ENCODE measurements around the gene AFP.

AFP gene

GRCh38 chr4:73429118-73429517, 6.9 kb upstream of the AFP start:
- no peak overlapping the region for H3K4me3 ChIP-seq (ENCODE audit: low read depth, low read length)
- no peak for TF ChIP-seq CTCF (conservative IDR thresholded peaks at IDR 0.05; ENCODE audit: low read depth, low read length)

GRCh38 chr4:73429826-73430587, 6.0 kb upstream of the AFP start:
- DNase-seq (ENCODE audit: low read depth): no peak
- no peak for TF ChIP-seq CTCF (conservative IDR thresholded peaks at IDR 0.05; ENCODE audit: low read depth, low read length)
- H3K4me3 ChIP-seq (ENCODE audit: low read depth, low read length): no peak overlapping the region

More at GRCh38 chr4:73429118-73429517, 6.9 kb upstream of the AFP start:
- DNase-seq (ENCODE audit: low read depth): no peak

- no peak overlapping the region for H3K4me3 ChIP-seq (ENCODE audit: low read depth, low read length)
- TF ChIP-seq CTCF (conservative IDR thresholded peaks at IDR 0.05; ENCODE audit: low read depth, low read length): no peak
- no peak for DNase-seq (ENCODE audit: low read depth)
Observed at GRCh38 chr4:73431813-73432168, 4.2 kb upstream of the AFP start.

- no peak overlapping the region for H3K4me3 ChIP-seq (ENCODE audit: low read depth, low read length)
- DNase-seq (ENCODE audit: low read depth): no peak
- no peak for TF ChIP-seq CTCF (conservative IDR thresholded peaks at IDR 0.05; ENCODE audit: low read depth, low read length)
Observed at GRCh38 chr4:73432169-73433000, 3.6 kb upstream of the AFP start.

GRCh38 chr4:73433140-73433539, 2.9 kb upstream of the AFP start:
- no peak overlapping the region for H3K4me3 ChIP-seq (ENCODE audit: low read depth, low read length)
- TF ChIP-seq CTCF (conservative IDR thresholded peaks at IDR 0.05; ENCODE audit: low read depth, low read length): no peak
- DNase-seq (ENCODE audit: low read depth): no peak

- DNase-seq (ENCODE audit: low read depth): peak; percentile 37
- H3K4me3 ChIP-seq (ENCODE audit: low read depth, low read length): no peak overlapping the region
- peak; percentile 60 for TF ChIP-seq CTCF (conservative IDR thresholded peaks at IDR 0.05; ENCODE audit: low read depth, low read length)
Observed at GRCh38 chr4:73434311-73434710, 1.7 kb upstream of the AFP start.
